Measurements from ENCODE around the gene CDCA7. TPM values are rescaled to one million over a fixed set of nuclear protein-coding genes. Genes with fewer than 3 reads are reported as not detected.

The CDCA7 gene
- total and polyA plus RNA-seq, 2 of the 13 experiments (the other 11 are each of a cell fraction or from before 2014, with no cell fraction given), result 46.2 to 57.8 TPM

- TF ChIP-seq ZNF652 (CRISPR knock-in tag; IDR thresholded peaks at IDR 0.05; ENCODE audit: borderline replicate concordance, low read depth), result no peak
Measured at GRCh38 chr2:173354073-173354581, 545 bp upstream of the CDCA7 start (continued).

- POLR2A ChIA-PET, result no interaction called here
- Histone ChIP-seq H3K79me2 (ENCODE audit: insufficient read depth, low read length) (peaks cover 44% of the 10 kb centered on the region), H3K27me3 (ENCODE audit: control insufficient read depth in 1 of 2, insufficient read depth in 2 of 2, low read length in 2 of 2) (no peaks in the 10 kb centered on the region; a peak in 2 of 5 replicates), H3K36me3 (replicated peaks in 1 of 2; ENCODE audit: control insufficient read depth in 1 of 2, insufficient read depth in 2 of 2, low read length in 2 of 2) (peaks cover 2 to 19% of the 10 kb centered on the region in 2 experiments; a peak in 4 of 5 replicates), H4K20me1 (ENCODE audit: insufficient read depth, low read length) (peaks cover 12% of the 10 kb centered on the region; the same call in 1 of the 2 replicates), H3K9me3 (ENCODE audit: low read length) (no peaks in the 10 kb centered on the region), H3K4me2 (ENCODE audit: low read depth, low read length) (peak overlapping the region; percentile 96), H3K9ac (ENCODE audit: insufficient read depth, low read depth, low read length) (peak overlapping the region; percentile 87), H2AFZ (ENCODE audit: low read length) (peak overlapping the region; percentile 15), H3K4me1 (ENCODE audit: insufficient read depth, low read length) (peaks cover 37% of the 10 kb centered on the region), H3K27ac (ENCODE audit: extremely low read length, insufficient read depth, low read length) (peak overlapping the region; percentile 86), H3K4me3 (replicated peaks in 1 of 3; ENCODE audit: insufficient read depth in 1 of 3, low read depth in 2 of 3, low read length in 3 of 3) (peak overlapping the region; percentile 75 to 90 (median 89))
- in situ Hi-C loops (cut with HindIII; ENCODE audit: extremely low pct_ligation_motif_present, low pct_unique_long_range_greater_than_20kb) (no loop called here), intact Hi-C loops (cut with micrococcal nuclease; ENCODE audit: unreplicated experiment) (loop anchor here (1.0 to 10.0 kb wide), 3 partner anchors 26 to 280 kb away; partner anchors contain the start of gene MAP3K20)
- peak; percentile 18 for DNase-seq (ENCODE audit: low spot score)
- CTCF ChIA-PET (ENCODE audit: low intra/inter-chr PET ratio, low total read pairs), result no interaction called here
- FAIRE-seq, result no peak
- TSS peak; percentile 82 for BruUV-seq (replicated peaks)
- WGBS (ENCODE audit: low lambda C conversion rate), result 2% methylated on average over 13 of the region's 59 CpGs
- peak; percentile 85 for ATAC-seq
- TF ChIP-seq ZNF317 (CRISPR knock-in tag; IDR thresholded peaks at IDR 0.05) (peak; percentile 73; the same call in 1 of the 2 replicates), ZNF773 (CRISPR knock-in tag; IDR thresholded peaks at IDR 0.05; ENCODE audit: borderline replicate concordance) (no peak), JUN (CRISPR knock-in tag; IDR thresholded peaks at IDR 0.05) (0 out of 2 replicates have a peak, but pooled peaks have one; percentile 16), TAF1 (CRISPR knock-in tag; IDR thresholded peaks at IDR 0.05) (peak; percentile 33; the same call in 1 of the 2 replicates), ZNF549 (CRISPR knock-in tag; IDR thresholded peaks at IDR 0.05) (no peak), YEATS4 (CRISPR knock-in tag; IDR thresholded peaks at IDR 0.05; ENCODE audit: borderline replicate concordance) (peak; percentile 2; the same call in 1 of the 2 replicates), ZMAT5 (CRISPR knock-in tag; IDR thresholded peaks at IDR 0.05; ENCODE audit: borderline replicate concordance, low read depth) (peak; percentile 8; the same call in 1 of the 2 replicates), HMG20A (CRISPR knock-in tag; IDR thresholded peaks at IDR 0.05; ENCODE audit: borderline replicate concordance) (no peak), ZNF782 (CRISPR knock-in tag; IDR thresholded peaks at IDR 0.05; ENCODE audit: borderline replicate concordance) (0 out of 2 replicates have a peak, but pooled peaks have one; percentile 33), PHB2 (IDR thresholded peaks at IDR 0.05; ENCODE audit: partially characterized antibody) (no peak), NRL (CRISPR knock-in tag; IDR thresholded peaks at IDR 0.05; ENCODE audit: borderline replicate concordance) (no peak; the same call in 1 of the 2 replicates), FOXK1 (CRISPR knock-in tag; IDR thresholded peaks at IDR 0.05; ENCODE audit: borderline replicate concordance, low read depth) (no peak), ZFP91 (CRISPR knock-in tag; IDR thresholded peaks at IDR 0.05; ENCODE audit: borderline replicate concordance) (peak; percentile 67; the same call in 1 of the 2 replicates), PAWR (CRISPR knock-in tag; IDR thresholded peaks at IDR 0.05; ENCODE audit: borderline replicate concordance) (no peak), SATB2 (CRISPR knock-in tag; IDR thresholded peaks at IDR 0.05) (no peak), HMGXB4 (CRISPR knock-in tag; IDR thresholded peaks at IDR 0.05; ENCODE audit: borderline replicate concordance in 1 of 2, low read depth in 1 of 2) (peak in 1 of 2 experiments; percentile 6; a peak in 3 of 4 replicates), POLR2AphosphoS2 (IDR thresholded peaks at IDR 0.05; ENCODE audit: low read depth, low read length) (no peak)
Measured at GRCh38 chr2:173355132-173355865, 627 bp downstream of the CDCA7 start.

Measured in HepG2 (cell line).